Measurements from ENCODE around the gene SREBF2.
A peak's percentile ranks its signal among the peaks of the same experiment; 100 is the strongest.

The SREBF2 gene

DNA sequence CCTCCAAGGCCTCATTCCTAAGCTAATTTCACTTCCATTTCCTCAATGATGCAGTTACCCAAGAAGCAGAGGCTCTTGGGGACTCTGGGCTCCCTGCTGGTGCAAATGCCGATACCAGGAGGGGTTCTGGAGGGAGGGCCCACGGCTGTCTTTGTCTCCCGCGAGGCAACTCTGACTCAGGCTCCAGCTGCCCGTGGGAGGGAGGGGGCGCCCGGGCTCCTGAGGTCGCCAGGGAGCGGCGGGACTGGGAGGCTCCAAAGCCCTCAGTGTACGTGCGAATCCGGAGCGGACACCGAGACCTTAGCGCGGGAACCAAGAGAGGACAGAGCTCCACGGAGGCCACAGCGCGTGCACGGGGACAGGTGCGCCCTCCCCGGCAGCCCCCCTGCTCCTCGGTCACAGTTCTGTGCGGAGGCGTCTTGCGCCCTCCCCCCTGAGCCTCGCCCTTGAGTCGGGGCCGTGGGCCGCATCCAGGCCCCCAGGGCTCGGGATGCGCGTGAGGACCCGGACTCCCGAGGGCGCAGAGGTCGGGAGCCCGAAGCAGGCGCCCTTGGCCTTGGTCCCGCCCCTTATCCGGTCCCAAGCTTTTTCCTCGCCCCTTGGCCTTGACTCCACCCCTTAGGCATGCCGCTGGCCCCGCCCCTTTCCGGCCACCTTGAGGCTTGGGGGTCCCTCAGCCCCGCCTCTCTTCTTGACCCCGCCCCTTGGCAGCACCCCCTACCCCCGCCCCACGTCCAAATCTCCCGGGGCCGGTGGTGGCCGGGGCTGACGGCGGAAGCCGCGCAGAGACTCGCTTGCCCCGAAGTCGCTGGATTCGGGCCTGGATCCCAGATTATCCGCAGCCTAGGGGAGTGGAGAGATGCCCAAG lies 86.7 kb downstream of the SREBF2 start:
- Mint-ChIP-seq H3K27me3 (ENCODE audit: low read depth) (peaks cover 60% of the 10 kb centered on the region), H3K27ac (no peak overlapping the region), H3K9me3 (no peaks in the 10 kb centered on the region), H3K4me3 (peak overlapping the region in 1 of 3 experiments; percentile 31), H3K36me3 (ENCODE audit: low read depth) (no peaks in the 10 kb centered on the region), H3K4me1 (peaks cover 13% of the 10 kb centered on the region)
- no peak for TF ChIP-seq CTCF (IDR thresholded peaks at IDR 0.05; ENCODE audit: unreplicated experiment in 3 of 3)

- Mint-ChIP-seq H3K4me1 (peaks cover 13% of the 10 kb centered on the region), H3K36me3 (ENCODE audit: low read depth) (no peaks in the 10 kb centered on the region)
Measured at GRCh38 chr22:41920271-41920976, 87.5 kb downstream of the SREBF2 start.

DNA sequence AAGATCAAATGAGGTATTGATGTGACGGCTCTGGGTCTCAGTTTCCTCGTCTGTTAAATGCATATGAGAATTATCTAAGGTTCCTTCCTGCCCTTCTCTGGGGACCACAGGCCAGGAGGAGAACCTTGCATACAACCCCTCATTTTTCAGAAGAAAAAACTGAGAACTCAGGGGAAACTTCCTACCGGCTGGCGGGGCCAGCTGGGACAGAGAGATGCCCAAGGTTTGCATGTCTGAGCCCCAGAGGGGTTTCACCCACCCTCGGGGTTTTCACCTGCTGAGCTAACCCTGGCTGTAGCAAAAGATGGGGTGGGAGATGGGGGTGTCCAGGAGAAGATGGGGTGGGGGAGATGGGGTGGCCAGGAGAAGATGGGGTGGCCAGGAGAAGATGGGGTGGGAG lies 89.4 kb downstream of the SREBF2 start:
- H3K9me3 Mint-ChIP-seq = no peaks in the 10 kb centered on the region
- H3K36me3 Mint-ChIP-seq (ENCODE audit: low read depth) = no peaks in the 10 kb centered on the region
- H3K4me3 Mint-ChIP-seq = no peak overlapping the region
- no peak for TF ChIP-seq CTCF (IDR thresholded peaks at IDR 0.05; ENCODE audit: unreplicated experiment in 3 of 3)
- peaks cover 4% of the 10 kb centered on the region for H3K4me1 Mint-ChIP-seq
- H3K27ac Mint-ChIP-seq = no peak overlapping the region
- peaks cover 56% of the 10 kb centered on the region for H3K27me3 Mint-ChIP-seq (ENCODE audit: low read depth)

More at GRCh38 chr22:41920271-41920976, 87.5 kb downstream of the SREBF2 start:
- Mint-ChIP-seq H3K27me3 (ENCODE audit: low read depth) (peaks cover 62% of the 10 kb centered on the region), H3K9me3 (no peaks in the 10 kb centered on the region), H3K27ac (no peak overlapping the region), H3K4me3 (peak overlapping the region in 2 of 3 experiments; percentile 56 to 65)
- TF ChIP-seq CTCF (IDR thresholded peaks at IDR 0.05; ENCODE audit: unreplicated experiment in 3 of 3) = no peak

DNA sequence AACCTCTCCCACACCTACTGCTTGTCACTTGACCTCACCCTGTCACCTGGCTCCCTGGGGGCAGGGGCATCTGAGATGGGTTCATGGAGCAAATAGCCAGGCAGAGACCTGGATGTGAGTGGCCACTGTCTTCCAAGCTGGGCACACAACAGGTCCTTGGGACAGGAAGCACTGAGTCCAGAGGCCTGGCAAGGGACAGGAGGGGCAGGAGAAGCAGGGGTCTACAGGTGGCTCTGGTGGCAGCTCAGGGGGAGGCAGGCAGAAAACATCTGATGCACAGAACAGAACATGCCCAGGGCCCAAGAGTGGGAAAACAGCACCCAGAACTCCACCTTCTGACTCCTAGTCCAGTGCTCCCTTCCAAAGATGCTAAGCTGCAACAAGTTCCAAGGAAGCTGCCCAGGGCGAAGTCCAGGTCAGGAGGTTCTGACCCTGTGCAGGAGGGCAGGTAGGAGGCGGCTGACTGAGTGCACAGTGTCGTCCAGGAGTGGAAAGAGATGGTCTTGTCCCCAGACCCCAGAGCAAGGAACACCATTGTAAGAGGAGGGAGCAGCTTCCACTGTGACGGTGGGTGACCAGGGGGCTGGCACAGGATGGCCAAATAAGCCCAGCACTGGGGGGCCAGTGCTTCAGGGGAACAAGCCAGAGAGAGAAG lies 90.2 kb downstream of the SREBF2 start:
- no peak overlapping the region for H3K4me3 Mint-ChIP-seq
- H3K36me3 Mint-ChIP-seq (ENCODE audit: low read depth) = no peaks in the 10 kb centered on the region
- peaks cover 9% of the 10 kb centered on the region for H3K4me1 Mint-ChIP-seq
- no peak overlapping the region for H3K27ac Mint-ChIP-seq
- no peak for TF ChIP-seq CTCF (IDR thresholded peaks at IDR 0.05; ENCODE audit: unreplicated experiment in 3 of 3)
- peaks cover 56% of the 10 kb centered on the region for H3K27me3 Mint-ChIP-seq (ENCODE audit: low read depth)
- no peaks in the 10 kb centered on the region for H3K9me3 Mint-ChIP-seq

- no peak overlapping the region for H3K27ac Mint-ChIP-seq
Measured at GRCh38 chr22:41923595-41924276, 90.8 kb downstream of the SREBF2 start.

More at GRCh38 chr22:41923595-41924276, 90.8 kb downstream of the SREBF2 start:
- Mint-ChIP-seq H3K36me3 (ENCODE audit: low read depth) (no peaks in the 10 kb centered on the region), H3K4me1 (peaks cover 8% of the 10 kb centered on the region), H3K4me3 (no peak overlapping the region), H3K9me3 (no peaks in the 10 kb centered on the region), H3K27me3 (ENCODE audit: low read depth) (peaks cover 55% of the 10 kb centered on the region)
- no peak for TF ChIP-seq CTCF (IDR thresholded peaks at IDR 0.05; ENCODE audit: unreplicated experiment in 3 of 3)

All from nephron (organoid).